Measurements from ENCODE around the gene NAA50. TPM values are rescaled to one million over a fixed set of nuclear protein-coding genes. Genes with fewer than 3 reads are reported as not detected.

The NAA50 gene
- total and polyA plus RNA-seq, 2 of the 13 experiments (the other 11 are each of a cell fraction or from before 2014, with no cell fraction given): 30.2 to 233 TPM

- Histone ChIP-seq H3K4me1 (ENCODE audit: insufficient read depth, low read length) (no peaks in the 10 kb centered on the region), H3K9ac (ENCODE audit: insufficient read depth, low read depth, low read length) (no peak overlapping the region), H3K27ac (ENCODE audit: extremely low read length, insufficient read depth, low read length) (no peak overlapping the region), H3K4me3 (replicated peaks in 1 of 3; ENCODE audit: insufficient read depth in 1 of 3, low read depth in 2 of 3, low read length in 3 of 3) (no peak overlapping the region), H3K4me2 (ENCODE audit: low read depth, low read length) (no peak overlapping the region), H2AFZ (ENCODE audit: low read length) (no peak overlapping the region), H4K20me1 (ENCODE audit: insufficient read depth, low read length) (no peaks in the 10 kb centered on the region), H3K79me2 (ENCODE audit: insufficient read depth, low read length) (no peaks in the 10 kb centered on the region), H3K9me3 (ENCODE audit: low read length) (no peaks in the 10 kb centered on the region), H3K36me3 (replicated peaks in 1 of 2; ENCODE audit: control insufficient read depth in 1 of 2, insufficient read depth in 2 of 2, low read length in 2 of 2) (peaks cover 4 to 29% of the 10 kb centered on the region in 2 experiments; a peak in 3 of 5 replicates), H3K27me3 (ENCODE audit: control insufficient read depth in 1 of 2, insufficient read depth in 2 of 2, low read length in 2 of 2) (no peaks in the 10 kb centered on the region)
- in situ Hi-C loops (cut with HindIII; ENCODE audit: extremely low pct_ligation_motif_present, low pct_unique_long_range_greater_than_20kb): no loop called here
- ChIA-PET CTCF (ENCODE audit: low intra/inter-chr PET ratio, low total read pairs) (no interaction called here), POLR2A (no interaction called here)
- no TSS peak for BruUV-seq (replicated peaks)
- no peak for DNase-seq (ENCODE audit: low spot score)
- no peak for FAIRE-seq
- 96% methylated on average over 4 of the region's 4 CpGs for WGBS (ENCODE audit: low lambda C conversion rate)
- ATAC-seq: no peak
- intact Hi-C loops (cut with micrococcal nuclease; ENCODE audit: unreplicated experiment): loop anchor here (5.0 kb wide), 1 partner anchor 47 kb away; the partner anchor contains the start of genes ATP6V1A and NAA50
- no peak for TF ChIP-seq CREB3 (CRISPR knock-in tag; IDR thresholded peaks at IDR 0.05)
- no peak for TF ChIP-seq PCBP1 (IDR thresholded peaks at IDR 0.05; ENCODE audit: borderline replicate concordance, low read depth, low read length)
- no peak for TF ChIP-seq KLF11 (CRISPR knock-in tag; IDR thresholded peaks at IDR 0.05)
- no peak for TF ChIP-seq ZNF230 (CRISPR knock-in tag; IDR thresholded peaks at IDR 0.05)
- TF ChIP-seq, protein P1, sequence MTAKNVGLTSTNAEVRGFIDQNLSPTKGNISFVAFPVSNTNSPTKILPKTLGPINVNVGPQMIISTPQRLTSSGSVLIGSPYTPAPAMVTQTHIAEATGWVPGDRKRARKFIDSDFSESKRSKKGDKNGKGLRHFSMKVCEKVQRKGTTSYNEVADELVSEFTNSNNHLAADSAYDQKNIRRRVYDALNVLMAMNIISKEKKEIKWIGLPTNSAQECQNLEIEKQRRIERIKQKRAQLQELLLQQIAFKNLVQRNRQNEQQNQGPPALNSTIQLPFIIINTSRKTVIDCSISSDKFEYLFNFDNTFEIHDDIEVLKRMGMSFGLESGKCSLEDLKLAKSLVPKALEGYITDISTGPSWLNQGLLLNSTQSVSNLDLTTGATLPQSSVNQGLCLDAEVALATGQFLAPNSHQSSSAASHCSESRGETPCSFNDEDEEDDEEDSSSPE (CRISPR knock-in tag; IDR thresholded peaks at IDR 0.05): no peak
- TF ChIP-seq, protein P2, sequence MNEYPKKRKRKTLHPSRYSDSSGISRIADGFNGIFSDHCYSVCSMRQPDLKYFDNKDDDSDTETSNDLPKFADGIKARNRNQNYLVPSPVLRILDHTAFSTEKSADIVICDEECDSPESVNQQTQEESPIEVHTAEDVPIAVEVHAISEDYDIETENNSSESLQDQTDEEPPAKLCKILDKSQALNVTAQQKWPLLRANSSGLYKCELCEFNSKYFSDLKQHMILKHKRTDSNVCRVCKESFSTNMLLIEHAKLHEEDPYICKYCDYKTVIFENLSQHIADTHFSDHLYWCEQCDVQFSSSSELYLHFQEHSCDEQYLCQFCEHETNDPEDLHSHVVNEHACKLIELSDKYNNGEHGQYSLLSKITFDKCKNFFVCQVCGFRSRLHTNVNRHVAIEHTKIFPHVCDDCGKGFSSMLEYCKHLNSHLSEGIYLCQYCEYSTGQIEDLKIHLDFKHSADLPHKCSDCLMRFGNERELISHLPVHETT (CRISPR knock-in tag; conservative IDR thresholded peaks at IDR 0.05): no peak
- TF ChIP-seq CBX2 (IDR thresholded peaks at IDR 0.05; ENCODE audit: low read depth, low read length): no peak
- no peak for TF ChIP-seq CBX2 (CRISPR knock-in tag; IDR thresholded peaks at IDR 0.05; ENCODE audit: low read depth)
- no peak for TF ChIP-seq ZNF549 (CRISPR knock-in tag; IDR thresholded peaks at IDR 0.05)
- TF ChIP-seq HNRNPLL (IDR thresholded peaks at IDR 0.05; ENCODE audit: low read depth, low read length, poor library complexity, severe bottlenecking): no peak
- TF ChIP-seq HNRNPK (IDR thresholded peaks at IDR 0.05; ENCODE audit: low read depth, low read length, poor library complexity, severe bottlenecking): no peak
- TF ChIP-seq, protein P3, sequence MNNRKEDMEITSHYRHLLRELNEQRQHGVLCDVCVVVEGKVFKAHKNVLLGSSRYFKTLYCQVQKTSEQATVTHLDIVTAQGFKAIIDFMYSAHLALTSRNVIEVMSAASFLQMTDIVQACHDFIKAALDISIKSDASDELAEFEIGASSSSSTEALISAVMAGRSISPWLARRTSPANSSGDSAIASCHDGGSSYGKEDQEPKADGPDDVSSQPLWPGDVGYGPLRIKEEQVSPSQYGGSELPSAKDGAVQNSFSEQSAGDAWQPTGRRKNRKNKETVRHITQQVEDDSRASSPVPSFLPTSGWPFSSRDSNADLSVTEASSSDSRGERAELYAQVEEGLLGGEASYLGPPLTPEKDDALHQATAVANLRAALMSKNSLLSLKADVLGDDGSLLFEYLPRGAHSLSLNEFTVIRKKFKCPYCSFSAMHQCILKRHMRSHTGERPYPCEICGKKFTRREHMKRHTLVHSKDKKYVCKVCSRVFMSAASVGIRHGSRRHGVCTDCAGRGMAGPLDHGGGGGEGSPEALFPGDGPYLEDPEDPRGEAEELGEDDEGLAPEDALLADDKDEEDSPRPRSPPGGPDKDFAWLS (CRISPR knock-in tag; IDR thresholded peaks at IDR 0.05; ENCODE audit: borderline replicate concordance): no peak
- TF ChIP-seq ZBTB10 (CRISPR knock-in tag; IDR thresholded peaks at IDR 0.05; ENCODE audit: borderline replicate concordance): no peak
- no peak for TF ChIP-seq SMYD3 (CRISPR knock-in tag; IDR thresholded peaks at IDR 0.05)
- no peak for TF ChIP-seq KDM6A (CRISPR knock-in tag; IDR thresholded peaks at IDR 0.05; ENCODE audit: low read depth)
Measured at GRCh38 chr3:113794526-113794925, 48.5 kb upstream of the NAA50 start.

Measured in HepG2 (cell line).